T-helper 2 cell treated with Interferon-gamma antibody and Interleukin-4, amounts not matched to agents 100 ng/mL and 5 ng/mL, for 36 hours (primary cell): ENCODE data around the gene TSPAN4. TPM values are rescaled to one million over a fixed set of nuclear protein-coding genes. Genes with fewer than 3 reads are reported as not detected.

ENCODE experiments used
- intact Hi-C: fragments of 100-400 bp; cut with micrococcal nuclease; formaldehyde crosslinking; loops from one replicate; pipeline ENCODE4 v1.15.1; 2023
- total RNA-seq: library from RNA; stranded (reverse); gene quantifications from 2 replicates; pipeline ENCODE4 v1.2.3, GENCODE V29; 2022

The TSPAN4 gene
- total RNA-seq, 1 donor from 2014 or later = 8.5 TPM

- intact Hi-C loops = no loop called here
Measured at GRCh38 chr11:833114-833791, 9.4 kb upstream of the TSPAN4 start.

GRCh38 chr11:833849-834311 is 8.8 kb upstream of the TSPAN4 start:
- intact Hi-C loops = no loop called here

- intact Hi-C loops = no loop called here
Measured at GRCh38 chr11:834371-835316, 8.0 kb upstream of the TSPAN4 start.

GRCh38 chr11:836274-836673 is 6.4 kb upstream of the TSPAN4 start:
- intact Hi-C loops = no loop called here

GRCh38 chr11:836700-837099 is 6.0 kb upstream of the TSPAN4 start:
- intact Hi-C loops = no loop called here

- intact Hi-C loops = no loop called here
Measured at GRCh38 chr11:837189-837989, 5.3 kb upstream of the TSPAN4 start.

GRCh38 chr11:837990-838307 is 4.7 kb upstream of the TSPAN4 start:
- intact Hi-C loops = no loop called here

GRCh38 chr11:838441-839279 is 4.0 kb upstream of the TSPAN4 start:
- intact Hi-C loops = no loop called here

GRCh38 chr11:839280-839623 is 3.4 kb upstream of the TSPAN4 start:
- intact Hi-C loops = no loop called here

GRCh38 chr11:839875-840617 is 2.6 kb upstream of the TSPAN4 start:
- intact Hi-C loops = no loop called here

GRCh38 chr11:841981-842369 is 677 bp upstream of the TSPAN4 start:
- intact Hi-C loops = loop anchor here (2.0 kb wide), 2 partner anchors 21 to 33 kb away; partner anchors contain the start of gene RPLP2

- intact Hi-C loops = loop anchor here (2.0 kb wide), 2 partner anchors 22 to 34 kb away; partner anchors contain the start of gene RPLP2
Measured at GRCh38 chr11:843086-843734, 558 bp downstream of the TSPAN4 start.

GRCh38 chr11:843818-844692 is 1.4 kb downstream of the TSPAN4 start:
- intact Hi-C loops = loop anchor here (2.0 kb wide), 2 partner anchors 23 to 35 kb away; partner anchors contain the start of gene RPLP2

GRCh38 chr11:844693-845644 is 2.3 kb downstream of the TSPAN4 start:
- intact Hi-C loops = loop anchor here (5.0 kb wide), 1 partner anchor 67 kb away; the partner anchor contains the start of gene CHID1

- intact Hi-C loops = loop anchor here (5.0 kb wide), 1 partner anchor 66 kb away; the partner anchor contains the start of gene CHID1
Measured at GRCh38 chr11:845872-846495, 3.3 kb downstream of the TSPAN4 start.

GRCh38 chr11:846496-847098 is 3.9 kb downstream of the TSPAN4 start:
- intact Hi-C loops = loop anchor here (5.0 kb wide), 1 partner anchor 66 kb away; the partner anchor contains the start of gene CHID1
